Sigmoid colon (tissue), 4 donors: ENCODE results near the gene SMC6.

Source experiments
- EP300 ChIP-seq, 4 donors: sonication (generic); formaldehyde crosslinking; IDR thresholded peaks; one replicate each; pipeline ENCODE4 v1.6.1; 2017; ENCODE audit warnings: antibody characterized with exemption in 4 of 4
- POLR2A ChIP-seq, 2 donors: fragments of 450-650 bp; IDR thresholded peaks; one replicate each; pipeline ENCODE4 v1.6.1; 2016; ENCODE audit warnings: antibody characterized with exemption in 2 of 2, mild to moderate bottlenecking in 2 of 2, moderate library complexity in 2 of 2

- TF ChIP-seq POLR2A (IDR thresholded peaks at IDR 0.05) = no peak
- no peak for TF ChIP-seq EP300 (IDR thresholded peaks at IDR 0.05)
These were observed 8.8 kb upstream of the SMC6 start for GRCh38 chr2:17762451-17762850.
